GM19099 (cell line): ENCODE data around the gene TTC17.

Source experiments
- POLR2A ChIP-seq: IDR thresholded peaks from 3 replicates; pipeline ENCODE4 v1.6.1; 2011; ENCODE audit warnings: low read depth; ENCODE audit not compliant: insufficient read length; ENCODE audit errors: extremely low read depth

The TTC17 gene

GRCh38 chr11:43541993-43542392, 183.3 kb downstream of the TTC17 start:
- no peak for TF ChIP-seq POLR2A

GRCh38 chr11:43542750-43543712, 184.3 kb downstream of the TTC17 start:
- no peak for TF ChIP-seq POLR2A
